ENCODE results near the gene PGRMC2.

PGRMC2 gene

DNA sequence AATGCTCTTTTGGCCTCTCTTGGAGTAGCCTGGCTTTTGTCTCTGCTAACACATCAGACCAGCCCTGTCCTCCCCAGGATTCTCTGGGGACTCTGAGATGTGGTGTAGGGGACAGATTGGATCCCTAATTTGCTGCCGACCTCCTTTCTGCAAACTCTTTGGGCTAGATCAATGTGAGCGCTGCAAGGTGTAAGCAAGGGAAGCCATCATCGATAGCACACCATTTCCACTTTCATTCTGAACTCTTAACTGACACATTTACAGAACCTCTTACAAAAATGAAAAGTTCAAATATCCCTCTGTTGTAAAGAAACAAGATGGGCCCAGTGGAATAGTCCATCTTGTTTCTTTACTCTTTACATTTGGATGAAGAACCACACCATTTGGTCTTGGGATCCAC is 46.6 kb downstream of the PGRMC2 start:
- Mint-ChIP-seq H3K27me3 (peaks cover 14 to 23% of the 10 kb centered on the region in 2 donors), H3K27ac (no peak overlapping the region), H3K9me3 (no peaks in the 10 kb centered on the region), H3K4me1 (peaks cover 0 to 3% of the 10 kb centered on the region in 2 donors), H3K4me3 (no peak overlapping the region), H3K36me3 (no peaks in the 10 kb centered on the region)
- ATAC-seq (replicated peaks) = peak; percentile 19 to 24
- DNase-seq = no peak

DNA sequence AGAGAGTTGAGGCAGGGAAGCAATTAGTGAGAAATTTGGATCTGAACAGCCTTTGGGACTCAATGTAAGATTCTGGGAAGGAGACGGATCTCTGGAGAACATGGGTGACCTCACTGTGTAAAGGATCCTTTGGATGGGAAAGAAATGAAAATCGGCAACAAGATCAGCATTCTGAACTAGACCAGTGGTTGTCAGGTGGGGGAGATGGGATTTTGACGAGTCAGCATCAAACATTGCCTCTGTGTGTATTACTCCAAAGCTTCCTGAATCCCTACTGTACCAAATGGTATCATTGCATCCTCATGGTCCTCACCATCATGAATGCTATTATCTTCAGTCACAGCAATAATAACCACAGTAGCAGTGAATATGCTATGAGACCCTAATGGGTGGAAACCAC is 52.8 kb downstream of the PGRMC2 start:
- DNase-seq (no peak), ATAC-seq (replicated peaks) (no peak)
- Mint-ChIP-seq H3K36me3 (peaks cover 2 to 3% of the 10 kb centered on the region in 2 donors), H3K27ac (no peak overlapping the region), H3K9me3 (peaks cover 0 to 3% of the 10 kb centered on the region in 2 donors), H3K27me3 (peaks cover 0 to 5% of the 10 kb centered on the region in 2 donors), H3K4me1 (peaks cover 0 to 2% of the 10 kb centered on the region in 2 donors), H3K4me3 (no peak overlapping the region)

DNA sequence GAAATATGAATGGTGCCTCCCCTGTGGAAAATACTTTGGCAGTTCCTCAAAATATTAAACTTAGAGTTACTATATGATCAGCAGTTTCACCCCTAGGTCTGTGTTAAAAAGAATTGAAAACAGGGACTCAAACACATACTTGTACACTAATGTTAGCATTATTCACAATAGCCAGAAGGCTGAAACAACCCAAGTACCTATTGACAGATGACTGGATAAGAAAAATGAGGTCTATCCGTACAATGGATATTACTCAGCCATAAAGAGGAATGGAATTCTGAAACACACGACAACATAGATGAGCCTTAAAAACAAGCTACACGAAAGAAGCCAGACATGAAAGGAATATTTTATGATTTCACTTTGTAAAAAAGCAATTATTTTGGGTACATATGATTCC is 54.9 kb downstream of the PGRMC2 start:
- H3K36me3 Mint-ChIP-seq = peaks cover 3% of the 10 kb centered on the region in 2 donors
- no peak for ATAC-seq (replicated peaks)

DNA sequence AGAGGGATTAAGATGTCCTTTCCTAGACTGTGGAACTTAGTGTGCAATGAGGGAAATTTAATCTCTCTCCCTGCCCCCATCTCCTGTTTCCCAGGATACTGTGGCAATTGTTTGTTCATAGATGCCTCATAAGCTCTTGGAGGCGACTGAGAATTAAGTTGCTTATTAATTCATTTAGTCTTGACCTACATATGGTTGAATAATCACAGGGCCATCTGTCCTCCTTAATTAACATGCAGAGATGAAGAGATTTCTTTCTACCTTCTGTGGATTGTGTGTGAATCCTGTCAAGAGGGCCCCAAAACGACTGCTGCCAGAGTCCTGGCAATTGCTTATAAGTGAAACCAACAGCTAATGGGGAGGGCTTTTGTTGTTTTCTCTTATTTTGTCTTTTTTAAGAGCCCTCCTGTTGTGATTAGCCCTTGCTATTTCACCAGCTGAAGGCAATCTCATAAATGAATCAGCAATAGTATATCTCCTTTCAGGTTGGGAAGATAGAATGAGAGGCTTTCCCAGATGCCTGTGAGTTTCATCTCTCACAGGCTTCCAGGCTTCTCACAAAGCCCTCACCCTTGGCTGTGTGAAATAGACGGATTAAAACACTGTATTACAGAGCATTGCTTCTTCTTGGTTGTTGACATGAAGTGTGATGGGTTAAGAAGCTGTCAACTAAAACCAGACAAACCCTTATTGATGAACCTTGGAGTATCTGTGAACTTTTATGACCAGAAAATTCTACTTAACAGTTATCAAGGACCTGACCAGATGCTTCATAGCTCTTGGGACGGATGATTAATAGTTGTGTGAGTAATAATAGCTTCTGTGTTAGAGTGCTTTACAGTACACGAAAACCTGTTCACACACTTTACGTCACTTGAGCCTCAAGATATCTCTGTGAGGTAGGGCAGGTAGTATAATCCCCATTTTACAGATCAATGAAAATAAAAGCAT is 58.5 kb downstream of the PGRMC2 start:
- no peaks in the 10 kb centered on the region for H3K27me3 Mint-ChIP-seq
- no peak overlapping the region for H3K4me3 Mint-ChIP-seq
- no peak overlapping the region for H3K27ac Mint-ChIP-seq
- peaks cover 0 to 2% of the 10 kb centered on the region in 2 donors for H3K36me3 Mint-ChIP-seq
- DNase-seq = no peak
- ATAC-seq (replicated peaks) = no peak
- H3K4me1 Mint-ChIP-seq = no peaks in the 10 kb centered on the region
- H3K9me3 Mint-ChIP-seq = no peaks in the 10 kb centered on the region

More for the DNA sequence above, 54.9 kb downstream of the PGRMC2 start:
- no peak for DNase-seq
- peaks cover 0 to 3% of the 10 kb centered on the region in 2 donors for H3K9me3 Mint-ChIP-seq
- peaks cover 0 to 2% of the 10 kb centered on the region in 2 donors for H3K4me1 Mint-ChIP-seq
- H3K4me3 Mint-ChIP-seq = no peak overlapping the region
- H3K27me3 Mint-ChIP-seq = no peaks in the 10 kb centered on the region
- no peak overlapping the region for H3K27ac Mint-ChIP-seq

DNA sequence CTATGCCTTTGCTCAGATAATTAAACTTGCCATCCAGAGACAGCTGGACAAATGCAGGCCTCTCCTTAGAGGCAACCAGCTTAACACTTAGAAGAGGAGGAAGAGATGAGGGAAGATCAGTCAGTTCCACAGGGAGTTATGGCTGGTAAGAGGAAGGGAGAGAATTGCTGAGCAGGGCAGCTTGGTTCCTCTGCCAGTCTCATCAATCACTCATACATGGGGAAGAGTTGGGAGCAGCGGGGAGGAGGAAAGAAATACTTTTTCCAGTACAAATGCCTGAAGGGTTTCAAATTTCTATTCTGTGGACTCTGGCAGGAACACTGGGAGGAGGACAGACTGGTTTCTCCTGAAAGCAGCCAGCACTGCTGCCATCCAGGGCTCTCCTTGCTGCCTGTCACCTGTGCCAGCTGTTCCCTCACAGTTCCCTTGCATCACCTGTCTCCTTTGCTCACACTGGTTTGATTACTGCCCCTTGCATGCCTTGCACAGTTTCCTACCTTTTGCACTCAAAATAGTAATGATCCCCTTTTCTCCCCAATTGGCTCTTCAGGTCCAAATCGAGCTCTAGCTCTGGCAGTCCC is 59.5 kb downstream of the PGRMC2 start:
- Mint-ChIP-seq H3K4me1 (no peaks in the 10 kb centered on the region), H3K4me3 (no peak overlapping the region), H3K36me3 (peaks cover 0 to 2% of the 10 kb centered on the region in 2 donors), H3K9me3 (no peaks in the 10 kb centered on the region), H3K27ac (no peak overlapping the region), H3K27me3 (no peaks in the 10 kb centered on the region)
- no peak for ATAC-seq (replicated peaks)
- no peak for DNase-seq

DNA sequence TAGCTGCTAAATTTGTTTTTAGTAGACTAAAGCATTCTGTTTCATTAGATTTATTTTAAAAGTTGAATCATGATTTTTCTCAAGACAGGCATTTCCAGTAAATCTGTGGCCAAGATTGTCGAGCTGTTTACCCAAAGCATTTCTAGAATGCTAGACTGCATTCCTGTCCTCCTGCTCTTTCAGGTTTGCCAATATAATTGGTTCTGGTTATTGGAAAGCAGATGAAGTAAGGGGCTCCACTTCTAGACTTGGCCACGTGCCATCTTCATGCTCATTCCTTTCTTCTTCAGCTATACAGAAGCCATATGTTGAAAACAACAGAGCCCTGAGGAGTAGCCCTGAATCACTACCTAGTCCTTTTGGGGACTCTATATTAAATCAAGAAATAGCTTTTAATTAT is 62.5 kb downstream of the PGRMC2 start:
- no peak overlapping the region for H3K4me3 Mint-ChIP-seq
- no peaks in the 10 kb centered on the region for H3K9me3 Mint-ChIP-seq
- no peaks in the 10 kb centered on the region for H3K4me1 Mint-ChIP-seq
- H3K27ac Mint-ChIP-seq = no peak overlapping the region
- ATAC-seq (replicated peaks) = no peak
- no peaks in the 10 kb centered on the region for H3K27me3 Mint-ChIP-seq
- H3K36me3 Mint-ChIP-seq = peaks cover 0 to 2% of the 10 kb centered on the region in 2 donors
- no peak for DNase-seq

DNA sequence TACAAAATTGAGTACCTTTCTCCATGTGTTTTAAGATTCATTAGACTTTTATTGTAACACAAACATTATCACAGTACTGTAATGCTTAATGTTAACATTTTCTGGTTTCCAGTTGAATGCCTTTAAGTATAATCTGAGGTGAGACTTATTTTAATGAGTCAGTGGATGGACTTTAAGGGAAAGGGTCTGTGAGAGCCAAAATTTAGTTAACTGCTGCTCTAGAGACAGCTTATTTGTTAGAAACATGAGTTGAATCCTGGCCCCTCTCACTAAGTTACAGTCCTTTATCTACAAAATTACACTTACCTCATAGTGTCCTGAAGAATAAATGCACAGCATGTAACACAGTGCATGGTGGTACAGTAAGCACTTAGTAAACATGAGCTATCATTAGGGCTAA is 66.0 kb downstream of the PGRMC2 start:
- H3K36me3 Mint-ChIP-seq = no peaks in the 10 kb centered on the region
- H3K27ac Mint-ChIP-seq = no peak overlapping the region
- ATAC-seq (replicated peaks) (no peak), DNase-seq (no peak)
- H3K4me3 Mint-ChIP-seq = no peak overlapping the region
- no peaks in the 10 kb centered on the region for H3K27me3 Mint-ChIP-seq
- H3K9me3 Mint-ChIP-seq = no peaks in the 10 kb centered on the region
- H3K4me1 Mint-ChIP-seq = no peaks in the 10 kb centered on the region

DNA sequence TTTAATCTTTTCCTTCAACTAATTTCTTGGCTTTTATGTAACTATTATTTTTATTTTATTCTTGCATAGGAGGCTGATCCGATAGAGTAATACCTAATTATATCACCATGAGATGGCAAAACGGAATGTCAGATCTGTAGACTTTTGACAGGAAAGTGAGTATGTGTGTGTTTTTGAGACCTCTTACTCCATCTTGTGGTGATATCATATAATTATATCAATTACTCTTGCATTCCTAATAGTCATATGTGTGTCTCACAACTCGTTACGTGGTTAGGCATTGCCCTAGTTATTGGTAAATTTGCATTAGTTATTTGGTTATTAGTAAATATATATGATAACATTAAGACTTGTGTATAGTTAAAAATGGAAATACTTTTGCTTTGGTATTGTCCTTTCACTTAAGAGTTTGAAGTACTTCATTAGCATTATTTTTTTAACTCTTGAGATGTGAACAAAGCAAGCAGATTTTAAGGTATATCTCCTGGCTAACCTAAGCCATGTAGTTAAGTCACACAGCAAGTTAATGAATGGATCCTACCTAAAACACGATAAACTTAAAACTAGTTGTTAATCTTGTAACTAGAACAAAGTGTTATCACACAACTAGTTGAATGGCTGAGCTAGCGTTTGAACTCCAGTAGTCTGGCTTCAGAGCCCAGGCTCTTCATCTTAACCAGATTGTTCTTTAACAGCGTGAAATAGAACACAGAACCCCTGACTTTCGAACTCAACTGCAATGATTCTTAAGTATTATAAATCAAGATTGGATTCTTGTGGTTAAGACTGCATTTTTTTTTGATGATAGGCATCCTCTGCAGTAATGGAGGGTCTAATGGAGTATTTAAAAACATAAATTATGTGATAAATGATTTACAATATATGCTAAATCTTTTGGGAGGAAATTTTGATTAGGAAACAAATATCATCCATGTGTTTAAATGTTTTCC is 67.1 kb downstream of the PGRMC2 start:
- Mint-ChIP-seq H3K9me3 (no peaks in the 10 kb centered on the region), H3K27me3 (no peaks in the 10 kb centered on the region), H3K27ac (no peak overlapping the region), H3K4me1 (no peaks in the 10 kb centered on the region), H3K4me3 (no peak overlapping the region), H3K36me3 (no peaks in the 10 kb centered on the region)
- peak in 1 of 2 donors; percentile 62 for ATAC-seq (replicated peaks)
- DNase-seq = no peak
